Measurements from ENCODE around the gene FAM168A.

FAM168A gene

DNA sequence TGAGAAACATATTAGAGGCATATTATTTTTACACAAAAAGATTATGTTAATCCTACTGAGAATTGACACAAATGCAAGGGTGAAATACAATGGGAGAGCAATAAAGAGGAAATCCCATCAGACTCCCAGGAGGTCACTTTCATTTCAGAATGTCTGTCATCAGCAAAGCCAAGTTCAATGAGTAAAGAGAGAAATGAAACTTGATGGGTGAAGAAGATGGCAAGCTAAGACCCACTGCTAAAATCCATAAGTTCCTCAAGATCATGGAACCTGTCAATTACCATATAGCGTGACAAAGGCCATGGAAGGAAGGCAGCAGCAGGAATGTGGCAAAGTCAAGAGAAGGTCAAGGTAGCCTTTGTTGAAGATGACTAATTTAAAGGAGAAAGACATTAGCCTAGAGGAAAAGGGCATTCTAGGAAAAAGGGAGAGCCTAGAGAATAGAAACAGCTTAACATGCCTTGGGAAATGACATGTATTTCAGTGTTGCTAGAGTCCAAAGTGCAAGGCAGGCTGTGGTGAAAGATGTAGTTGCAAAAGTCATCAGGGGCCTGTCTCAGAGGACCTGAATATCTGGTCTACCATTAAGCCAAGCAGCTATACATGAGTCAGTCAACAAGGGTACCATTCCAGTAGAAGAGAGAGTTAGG lies 43.1 kb downstream of the FAM168A start:
- TF ChIP-seq, protein P1, sequence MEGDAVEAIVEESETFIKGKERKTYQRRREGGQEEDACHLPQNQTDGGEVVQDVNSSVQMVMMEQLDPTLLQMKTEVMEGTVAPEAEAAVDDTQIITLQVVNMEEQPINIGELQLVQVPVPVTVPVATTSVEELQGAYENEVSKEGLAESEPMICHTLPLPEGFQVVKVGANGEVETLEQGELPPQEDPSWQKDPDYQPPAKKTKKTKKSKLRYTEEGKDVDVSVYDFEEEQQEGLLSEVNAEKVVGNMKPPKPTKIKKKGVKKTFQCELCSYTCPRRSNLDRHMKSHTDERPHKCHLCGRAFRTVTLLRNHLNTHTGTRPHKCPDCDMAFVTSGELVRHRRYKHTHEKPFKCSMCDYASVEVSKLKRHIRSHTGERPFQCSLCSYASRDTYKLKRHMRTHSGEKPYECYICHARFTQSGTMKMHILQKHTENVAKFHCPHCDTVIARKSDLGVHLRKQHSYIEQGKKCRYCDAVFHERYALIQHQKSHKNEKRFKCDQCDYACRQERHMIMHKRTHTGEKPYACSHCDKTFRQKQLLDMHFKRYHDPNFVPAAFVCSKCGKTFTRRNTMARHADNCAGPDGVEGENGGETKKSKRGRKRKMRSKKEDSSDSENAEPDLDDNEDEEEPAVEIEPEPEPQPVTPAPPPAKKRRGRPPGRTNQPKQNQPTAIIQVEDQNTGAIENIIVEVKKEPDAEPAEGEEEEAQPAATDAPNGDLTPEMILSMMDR (IDR thresholded peaks at IDR 0.05; ENCODE audit: low read depth, low read length): no peak
- DNase-seq (ENCODE audit: extremely low read depth, low read depth): no peak

DNA sequence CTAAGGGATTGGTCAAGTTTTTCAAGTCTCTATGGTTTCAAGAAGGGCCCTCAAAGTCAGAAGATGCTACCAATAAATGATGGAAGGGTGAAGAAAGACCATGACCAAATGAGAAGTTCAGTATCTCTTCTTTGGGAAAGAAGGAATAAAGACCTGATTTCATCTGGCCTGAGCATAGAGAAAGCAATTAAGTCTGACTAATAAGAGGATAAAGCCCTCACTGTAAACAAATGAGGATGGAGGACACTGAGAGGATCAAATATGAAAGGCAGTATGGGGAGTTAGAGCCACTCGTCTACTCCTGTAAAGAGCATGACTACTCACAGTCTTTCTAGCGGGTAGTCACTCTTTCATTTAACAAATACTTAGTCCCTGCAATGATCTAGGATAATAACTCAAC lies 44.6 kb downstream of the FAM168A start:
- no peak for DNase-seq (ENCODE audit: extremely low read depth, low read depth)
- TF ChIP-seq, protein P1 (IDR thresholded peaks at IDR 0.05; ENCODE audit: low read depth, low read length): no peak

DNA sequence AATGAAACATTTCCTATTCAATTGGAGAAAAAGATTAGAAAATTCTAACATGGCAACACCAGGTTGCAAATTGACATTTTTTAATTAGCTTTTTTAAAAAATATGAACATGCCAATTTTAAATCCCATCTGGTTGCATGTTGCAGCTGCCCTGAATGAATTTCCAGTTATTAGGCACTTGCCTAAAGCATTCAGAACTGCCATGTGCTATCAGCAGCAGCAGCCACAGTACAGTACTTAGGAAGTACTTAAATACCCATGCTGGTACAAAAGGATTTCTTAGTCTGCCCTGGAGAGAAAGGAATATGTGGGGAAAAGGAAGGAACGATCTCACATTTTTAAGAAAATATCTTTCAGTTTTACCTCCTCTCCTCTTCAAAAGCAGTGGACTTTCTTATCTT lies 46.2 kb downstream of the FAM168A start:
- DNase-seq (ENCODE audit: extremely low read depth, low read depth): no peak
- TF ChIP-seq, protein P1 (IDR thresholded peaks at IDR 0.05; ENCODE audit: low read depth, low read length): no peak

DNA sequence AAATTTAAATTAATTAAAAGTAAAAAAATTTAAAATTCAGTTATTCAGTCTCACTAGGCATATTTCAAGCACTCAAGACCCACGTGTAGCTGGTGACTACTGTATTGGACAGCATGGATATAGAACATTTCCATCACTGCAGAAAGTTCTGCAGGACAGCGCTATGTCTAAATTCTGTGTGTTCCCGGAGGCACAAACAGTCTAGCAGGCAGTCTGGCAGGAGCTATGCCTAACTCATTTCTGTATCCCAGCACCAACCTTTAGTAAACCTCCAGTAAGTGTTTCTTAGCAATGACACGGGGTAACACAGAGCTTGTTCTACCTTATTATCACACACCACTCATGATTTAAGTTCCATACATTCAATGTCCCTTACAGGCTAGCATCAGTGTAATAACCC lies 48.5 kb downstream of the FAM168A start:
- no peak for DNase-seq (ENCODE audit: extremely low read depth, low read depth)
- TF ChIP-seq, protein P1 (IDR thresholded peaks at IDR 0.05; ENCODE audit: low read depth, low read length): no peak

DNA sequence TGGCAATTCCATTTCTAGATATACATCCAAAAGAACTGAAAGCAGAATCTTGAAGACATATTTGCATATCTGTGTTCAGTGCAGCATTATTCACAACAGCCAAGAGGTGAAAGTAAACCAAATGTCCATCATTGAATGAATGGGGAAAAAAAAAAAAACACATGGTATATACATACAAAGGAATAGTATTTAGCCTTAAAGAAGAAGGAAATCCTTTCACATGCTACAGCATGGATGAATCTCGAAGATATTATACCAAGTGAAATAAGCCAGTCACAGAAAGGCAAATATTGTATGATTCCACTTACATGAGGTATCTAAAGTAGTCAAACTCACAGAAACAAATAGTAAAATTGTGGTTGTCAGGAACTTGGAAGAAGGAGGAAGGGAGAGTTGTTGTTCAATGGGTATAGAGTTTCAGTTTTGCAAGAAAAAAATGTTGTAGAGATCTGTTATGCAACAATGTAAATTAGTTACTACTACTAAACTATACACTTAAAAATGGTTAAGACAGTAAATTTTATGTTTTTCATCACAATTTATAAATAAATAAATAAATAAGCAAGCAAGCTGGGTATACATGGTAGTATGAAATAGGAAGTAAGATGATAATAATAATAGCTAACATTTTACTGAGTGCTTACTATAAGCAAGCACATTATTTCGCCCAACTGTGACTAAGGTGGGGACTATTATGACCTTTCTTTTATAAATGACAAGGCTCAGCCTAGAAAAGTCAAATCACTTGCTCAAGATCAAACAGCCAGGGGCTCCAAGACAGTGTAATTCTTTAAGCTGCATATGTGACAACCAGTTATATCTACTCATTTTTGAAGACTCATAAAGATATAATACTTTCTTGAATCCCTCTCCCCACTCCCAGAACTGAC lies 50.0 kb downstream of the FAM168A start:
- DNase-seq (ENCODE audit: extremely low read depth, low read depth): no peak
- TF ChIP-seq, protein P1 (IDR thresholded peaks at IDR 0.05; ENCODE audit: low read depth, low read length): no peak

DNA sequence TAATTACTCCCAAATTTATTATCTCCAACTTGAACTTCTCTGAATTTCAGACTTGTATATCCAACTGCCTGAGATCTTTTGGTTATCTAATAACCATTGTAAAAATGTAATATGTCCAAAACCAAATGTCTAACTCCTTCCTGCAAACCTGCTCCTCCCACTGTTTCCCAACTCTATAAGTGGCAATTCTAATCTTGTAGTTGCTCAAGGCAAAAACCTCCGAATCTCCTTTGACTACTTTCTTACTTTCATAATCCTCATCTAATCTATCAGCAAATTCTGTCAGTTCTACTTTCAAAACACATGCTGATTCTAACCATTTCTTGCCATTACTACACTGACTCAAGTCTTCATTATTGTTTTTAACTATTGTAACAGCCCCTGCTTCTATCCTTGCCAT lies 55.7 kb downstream of the FAM168A start:
- TF ChIP-seq, protein P1 (IDR thresholded peaks at IDR 0.05; ENCODE audit: low read depth, low read length): no peak

DNA sequence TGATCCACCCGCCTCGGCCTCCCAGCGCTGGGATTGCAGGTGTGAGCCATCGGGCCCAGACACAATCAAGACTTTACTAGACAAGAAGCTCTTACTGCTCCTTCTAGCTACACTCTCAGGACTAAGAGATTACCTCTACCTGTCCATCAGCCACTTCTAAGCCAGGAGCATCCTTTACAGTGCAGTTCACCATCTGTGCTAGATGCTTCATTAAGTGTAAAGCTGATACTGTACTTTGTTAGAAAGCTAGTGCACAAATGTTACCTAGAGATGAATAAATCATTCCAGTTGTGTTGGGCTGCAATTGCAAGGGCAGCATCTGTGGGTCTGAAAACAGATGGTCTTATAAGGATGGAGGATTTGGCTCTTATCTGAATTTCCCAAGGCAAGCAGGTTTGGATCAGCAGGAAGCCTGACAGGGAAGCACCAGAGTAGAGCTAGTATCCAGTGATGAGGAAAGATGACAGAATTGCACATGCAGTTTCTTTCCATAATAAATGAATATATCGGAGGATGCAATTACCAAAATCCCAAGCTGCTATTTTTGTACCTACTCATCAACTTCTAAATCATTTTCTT lies 58.3 kb downstream of the FAM168A start:
- DNase-seq (ENCODE audit: extremely low read depth, low read depth): no peak
- TF ChIP-seq, protein P1 (IDR thresholded peaks at IDR 0.05; ENCODE audit: low read depth, low read length): no peak

More for the DNA sequence above, 55.7 kb downstream of the FAM168A start:
- DNase-seq (ENCODE audit: extremely low read depth, low read depth): no peak

All from AG09319 (cell line).